Sigmoid colon (tissue), 4 donors: ENCODE measurements around the gene BSG.

ENCODE experiments used
- EP300 ChIP-seq, 4 donors: sonication (generic); formaldehyde crosslinking; IDR thresholded peaks; one replicate each; pipeline ENCODE4 v1.6.1; 2017; ENCODE audit warnings: antibody characterized with exemption in 4 of 4
- POLR2A ChIP-seq, 2 donors: fragments of 450-650 bp; IDR thresholded peaks; one replicate each; pipeline ENCODE4 v1.6.1; 2016; ENCODE audit warnings: antibody characterized with exemption in 2 of 2, mild to moderate bottlenecking in 2 of 2, moderate library complexity in 2 of 2
- POLR2AphosphoS5 ChIP-seq, 4 donors: sonication (generic); formaldehyde crosslinking; IDR thresholded peaks; one replicate each; pipeline ENCODE4 v1.6.1; 2017; ENCODE audit warnings: antibody characterized with exemption in 4 of 4
- TF ChIP-seq, protein P1 (sequence below), 4 experiments: fragments of 450-650 bp in 3 of 4; fragments of 200-600 bp in 1 of 4; IDR thresholded peaks; one replicate each; pipeline ENCODE4 v1.5.1; 2016 to 2019; ENCODE audit warnings: antibody characterized with exemption in 4 of 4, mild to moderate bottlenecking in 3 of 4, moderate library complexity in 2 of 4

DNA sequence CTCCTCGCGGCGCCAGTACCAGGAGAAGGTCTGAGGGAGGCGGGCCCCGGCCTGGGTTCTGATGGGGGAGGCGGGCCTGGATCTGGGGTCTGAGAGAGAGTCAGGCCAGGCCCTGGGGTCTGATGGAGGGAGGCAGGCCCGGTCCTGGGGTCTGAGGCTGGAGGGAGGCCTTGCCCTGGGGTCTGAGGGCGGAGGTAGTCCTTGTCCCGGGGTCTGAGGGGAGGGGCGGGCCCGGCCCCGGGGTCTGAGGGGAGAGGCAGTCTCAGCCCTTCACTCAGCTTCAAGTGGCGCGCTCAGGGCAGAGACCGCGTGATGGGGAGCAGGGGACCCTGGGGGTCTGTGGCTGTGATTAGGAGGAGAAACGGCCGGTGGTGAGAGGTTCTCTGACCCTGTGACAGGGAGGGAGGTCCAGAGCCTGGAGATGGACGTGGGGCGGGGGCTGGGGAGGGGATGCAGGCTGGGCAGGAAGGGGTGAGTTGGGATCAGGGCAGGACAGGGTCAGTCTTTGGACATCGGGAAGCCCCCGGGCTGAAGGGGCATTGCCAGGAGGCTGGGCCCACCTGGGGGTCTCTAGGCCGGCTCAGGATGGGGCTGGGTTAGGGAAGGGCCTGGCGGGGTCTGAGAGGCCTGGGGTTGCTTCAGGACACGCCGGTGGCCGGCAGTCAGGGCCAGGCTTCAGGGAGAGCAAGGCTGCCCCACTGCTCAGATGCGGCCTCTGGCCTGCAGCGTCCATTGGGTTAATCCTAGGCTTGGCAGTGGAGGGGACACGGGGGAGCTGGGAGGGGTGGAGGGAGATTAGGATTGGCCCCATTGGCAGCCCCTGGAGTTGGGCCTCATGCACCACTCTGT lies 36.0 kb downstream of the BSG start:
- TF ChIP-seq POLR2A (IDR thresholded peaks at IDR 0.05) = no peak
- TF ChIP-seq, protein P1, sequence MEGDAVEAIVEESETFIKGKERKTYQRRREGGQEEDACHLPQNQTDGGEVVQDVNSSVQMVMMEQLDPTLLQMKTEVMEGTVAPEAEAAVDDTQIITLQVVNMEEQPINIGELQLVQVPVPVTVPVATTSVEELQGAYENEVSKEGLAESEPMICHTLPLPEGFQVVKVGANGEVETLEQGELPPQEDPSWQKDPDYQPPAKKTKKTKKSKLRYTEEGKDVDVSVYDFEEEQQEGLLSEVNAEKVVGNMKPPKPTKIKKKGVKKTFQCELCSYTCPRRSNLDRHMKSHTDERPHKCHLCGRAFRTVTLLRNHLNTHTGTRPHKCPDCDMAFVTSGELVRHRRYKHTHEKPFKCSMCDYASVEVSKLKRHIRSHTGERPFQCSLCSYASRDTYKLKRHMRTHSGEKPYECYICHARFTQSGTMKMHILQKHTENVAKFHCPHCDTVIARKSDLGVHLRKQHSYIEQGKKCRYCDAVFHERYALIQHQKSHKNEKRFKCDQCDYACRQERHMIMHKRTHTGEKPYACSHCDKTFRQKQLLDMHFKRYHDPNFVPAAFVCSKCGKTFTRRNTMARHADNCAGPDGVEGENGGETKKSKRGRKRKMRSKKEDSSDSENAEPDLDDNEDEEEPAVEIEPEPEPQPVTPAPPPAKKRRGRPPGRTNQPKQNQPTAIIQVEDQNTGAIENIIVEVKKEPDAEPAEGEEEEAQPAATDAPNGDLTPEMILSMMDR (IDR thresholded peaks at IDR 0.05) = no peak
- no peak for TF ChIP-seq POLR2AphosphoS5 (IDR thresholded peaks at IDR 0.05)
- TF ChIP-seq EP300 (IDR thresholded peaks at IDR 0.05) = no peak
